GM21528 (cell line): ENCODE results near the gene PABPC1L2A.
"Not testable (repeated sequence)": the region's sequence is repeated elsewhere in the genome, so short reads cannot be mapped to it uniquely, and the experiment has no call there.

Source experiments
- ATAC-seq: cut with Tn5 transposase; IDR thresholded peaks from one replicate; pipeline ENCODE4 v1.9.1; 2021; ENCODE audit warnings: mild to moderate bottlenecking, moderate library complexity; ENCODE audit not compliant: unreplicated experiment, low FRiP score

The PABPC1L2A gene

DNA sequence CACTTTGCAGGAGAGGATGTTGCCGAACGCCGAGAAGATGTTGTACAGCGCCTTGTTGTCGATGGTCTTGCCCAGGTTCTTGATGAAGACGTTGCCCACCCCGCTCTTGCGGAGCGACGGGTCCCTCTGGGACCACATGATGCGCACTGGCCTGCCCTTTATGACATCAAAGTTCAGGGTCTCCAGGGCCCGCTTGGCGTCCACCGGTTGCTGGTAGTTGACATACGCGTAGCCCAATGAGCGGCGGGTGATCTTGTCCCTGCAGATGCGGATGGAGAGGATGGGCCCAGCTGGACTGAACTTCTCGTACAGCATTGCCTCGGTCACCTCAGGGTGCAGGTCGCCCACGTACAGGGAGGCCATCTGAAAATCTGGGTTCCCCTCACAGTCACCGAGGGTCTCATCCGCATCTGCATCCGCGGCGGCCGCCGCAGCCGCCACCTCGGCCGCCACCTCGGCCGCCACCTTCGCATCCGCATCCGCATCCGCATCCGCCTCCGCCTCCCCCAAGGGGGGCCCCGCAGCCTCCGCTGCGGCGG is at the start of gene PABPC1L2A:
PABPC1L2A (minus strand) TSS at position 489 of the 539 bp plus-strand sequence; CDS start at position 363, 126 bp downstream.
- not testable (repeated sequence) for ATAC-seq

DNA sequence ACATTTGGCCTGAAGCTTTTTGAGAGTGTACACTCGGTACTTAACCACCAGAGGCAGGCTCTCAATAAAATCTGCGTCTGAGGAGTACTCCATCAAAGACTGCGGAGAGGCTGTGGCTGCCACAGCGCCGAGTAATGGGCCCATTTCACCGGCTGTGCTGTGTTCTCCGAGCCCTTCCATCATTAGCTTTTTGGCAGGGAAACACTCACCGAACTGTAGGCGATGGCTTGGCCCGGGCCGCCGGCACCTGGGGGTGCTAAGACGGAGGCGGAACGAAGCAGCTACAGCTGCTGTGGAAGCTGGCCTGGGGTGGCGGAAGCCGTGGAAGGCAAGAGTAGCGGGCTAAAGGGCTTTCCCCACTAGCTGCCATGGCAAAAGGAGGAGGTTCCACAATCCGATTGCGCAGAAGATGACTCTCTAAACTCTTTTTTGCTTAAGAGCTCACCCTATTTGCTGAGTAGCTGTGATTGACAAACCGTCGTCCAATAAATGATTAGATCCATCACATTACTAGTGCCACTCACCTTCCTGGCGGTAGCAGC is 48.5 kb upstream of the PABPC1L2A start:
- no peak for ATAC-seq

DNA sequence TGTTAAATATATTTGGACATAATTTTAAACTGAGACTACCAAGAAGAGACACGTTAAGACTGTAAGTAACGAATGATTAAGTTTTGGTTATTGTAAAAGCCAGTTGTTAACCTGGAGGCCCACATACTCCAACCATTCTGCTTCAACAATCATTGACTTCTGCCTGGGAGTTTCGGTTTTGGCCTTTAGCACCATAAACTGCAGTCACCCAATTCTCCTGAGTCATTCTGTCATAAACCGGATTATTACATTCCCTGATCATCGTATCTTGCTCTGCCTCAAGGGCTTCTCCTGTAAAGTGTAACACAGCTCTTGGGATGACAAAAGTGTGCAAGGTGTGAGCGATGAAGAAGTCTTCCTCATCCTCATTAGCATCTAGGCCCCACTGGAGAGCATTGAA is 46.9 kb upstream of the PABPC1L2A start:
- no peak for ATAC-seq

DNA sequence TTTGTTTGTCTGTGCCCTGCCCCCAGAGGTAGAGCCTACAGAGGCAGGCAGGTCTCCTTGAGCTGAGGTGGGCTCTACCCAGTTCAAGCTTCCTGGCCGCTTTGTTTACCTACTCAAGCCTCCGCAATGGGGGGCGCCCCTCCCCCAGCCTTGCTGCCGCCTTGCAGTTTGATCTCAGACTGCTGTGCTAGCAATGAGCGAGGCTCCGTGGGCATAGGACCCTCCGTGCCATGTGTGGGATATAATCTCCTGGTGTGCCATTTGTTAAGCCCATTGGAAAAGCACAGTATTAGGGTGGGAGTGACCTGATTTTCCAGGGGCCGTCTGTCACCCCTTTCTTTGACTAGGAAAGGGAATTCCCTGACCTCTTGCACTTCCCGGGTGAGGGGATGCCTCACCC is 20.2 kb upstream of the PABPC1L2A start:
- not testable (repeated sequence) for ATAC-seq

DNA sequence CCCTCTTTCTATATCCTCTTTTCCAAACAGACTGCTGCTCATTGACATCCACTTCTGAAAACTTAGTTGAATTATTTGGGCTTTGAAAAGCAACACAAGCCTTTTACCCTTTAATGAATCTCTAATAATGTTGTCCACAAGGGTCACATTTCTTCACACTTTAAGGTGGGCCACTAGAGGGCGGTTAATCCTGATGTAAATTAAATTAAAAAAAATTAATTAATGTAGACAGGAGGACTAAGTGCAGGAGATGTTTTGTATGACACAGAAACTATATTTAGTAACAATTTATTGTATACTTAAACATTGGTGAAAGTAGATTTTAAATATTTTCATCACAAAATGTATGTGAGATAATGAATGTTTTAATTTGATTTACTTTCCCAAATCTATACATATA is 7.5 kb upstream of the PABPC1L2A start:
- ATAC-seq: not testable (repeated sequence)

DNA sequence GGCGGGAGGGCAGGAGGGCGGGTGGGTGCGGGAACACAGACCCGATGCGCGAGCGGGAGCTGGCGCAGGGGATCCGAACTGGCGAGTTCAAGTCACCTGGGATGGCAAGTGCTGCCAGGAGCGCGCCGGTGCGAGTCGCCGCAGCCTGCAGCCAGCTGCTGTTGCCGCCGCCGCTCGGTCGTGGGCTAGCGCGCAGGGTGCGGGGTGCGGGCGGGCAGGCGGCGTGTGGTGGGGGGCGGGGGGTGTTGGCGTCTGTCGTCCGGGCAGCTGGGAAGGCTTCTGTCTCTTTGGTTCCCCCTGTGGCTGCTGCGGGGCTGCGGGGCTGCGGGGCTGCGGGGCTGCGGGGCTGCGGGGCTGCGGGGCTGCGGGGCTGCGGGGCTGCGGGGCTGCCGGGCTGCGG is 572 bp upstream of the PABPC1L2A start:
- ATAC-seq: not testable (repeated sequence)

DNA sequence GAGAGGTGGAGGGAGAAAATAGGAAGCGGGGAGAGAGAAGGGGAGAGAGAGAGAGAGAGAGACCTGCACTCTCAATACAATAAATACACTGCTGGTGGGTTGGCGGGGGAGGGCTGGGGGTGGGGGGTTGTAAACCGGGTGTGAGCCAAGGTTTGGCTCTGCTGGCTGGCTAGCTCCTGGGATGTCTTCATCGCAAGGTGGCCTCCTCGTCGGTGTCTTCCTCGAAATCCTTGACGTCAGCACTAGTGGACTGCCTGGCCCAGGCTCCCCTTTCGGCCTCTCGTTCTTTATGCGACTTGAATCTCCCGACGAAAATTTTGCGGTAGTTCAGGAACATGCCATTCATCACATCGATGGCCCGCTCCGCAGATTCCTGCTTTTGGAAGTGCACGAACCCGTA is 715 bp downstream of the PABPC1L2A start:
- not testable (repeated sequence) for ATAC-seq

DNA sequence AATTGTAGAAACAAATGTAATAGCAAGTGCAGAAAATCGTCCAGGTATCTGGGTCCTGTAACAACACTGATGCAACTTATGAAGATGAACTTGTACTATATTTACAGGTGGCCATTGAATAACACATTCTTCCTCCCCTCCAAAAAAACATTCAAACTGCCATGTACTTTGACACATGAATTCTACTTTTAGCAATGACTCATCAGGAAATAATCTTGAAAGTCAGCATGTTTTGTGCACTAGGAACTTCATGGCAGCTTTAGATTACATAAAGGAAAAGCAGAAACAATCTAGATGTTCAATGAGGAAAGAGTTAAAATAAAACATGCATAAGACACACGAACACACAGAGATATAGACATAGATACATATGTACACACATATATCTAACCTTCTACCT is 2.5 kb downstream of the PABPC1L2A start:
- no peak for ATAC-seq

DNA sequence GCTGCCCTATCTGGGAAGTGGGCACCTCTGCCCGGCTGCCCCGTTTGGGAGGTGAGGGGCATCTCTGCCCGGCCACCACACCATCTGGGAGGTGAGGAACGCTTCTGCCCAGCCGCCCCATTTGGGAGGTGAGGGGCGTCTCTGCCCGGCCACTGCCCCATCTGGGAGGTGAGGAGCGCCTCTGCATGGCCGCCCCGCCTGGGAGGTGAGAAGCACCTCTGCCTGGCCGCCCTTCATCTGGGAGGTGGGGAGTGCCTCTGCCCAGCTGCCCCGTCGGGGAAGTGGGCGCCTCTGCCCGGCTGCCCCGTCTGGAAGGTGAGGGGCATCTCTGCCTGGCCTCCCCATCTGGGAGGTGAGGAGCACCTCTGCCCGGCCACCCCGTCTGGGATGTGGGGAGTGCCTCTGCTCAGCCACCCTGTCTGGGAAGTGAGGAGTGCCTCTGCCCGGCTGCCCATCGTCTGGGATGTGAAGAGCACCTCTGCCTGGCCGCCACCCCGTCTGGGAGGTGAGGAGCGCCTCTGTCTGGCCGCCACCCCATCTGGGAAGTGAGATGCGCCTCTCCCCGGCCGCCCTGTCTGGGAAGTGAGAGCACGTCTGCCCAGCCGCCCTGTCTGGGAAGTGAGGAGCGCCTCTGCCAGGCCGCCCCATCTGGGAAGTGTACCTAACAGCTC is 9.8 kb downstream of the PABPC1L2A start:
- no peak for ATAC-seq

DNA sequence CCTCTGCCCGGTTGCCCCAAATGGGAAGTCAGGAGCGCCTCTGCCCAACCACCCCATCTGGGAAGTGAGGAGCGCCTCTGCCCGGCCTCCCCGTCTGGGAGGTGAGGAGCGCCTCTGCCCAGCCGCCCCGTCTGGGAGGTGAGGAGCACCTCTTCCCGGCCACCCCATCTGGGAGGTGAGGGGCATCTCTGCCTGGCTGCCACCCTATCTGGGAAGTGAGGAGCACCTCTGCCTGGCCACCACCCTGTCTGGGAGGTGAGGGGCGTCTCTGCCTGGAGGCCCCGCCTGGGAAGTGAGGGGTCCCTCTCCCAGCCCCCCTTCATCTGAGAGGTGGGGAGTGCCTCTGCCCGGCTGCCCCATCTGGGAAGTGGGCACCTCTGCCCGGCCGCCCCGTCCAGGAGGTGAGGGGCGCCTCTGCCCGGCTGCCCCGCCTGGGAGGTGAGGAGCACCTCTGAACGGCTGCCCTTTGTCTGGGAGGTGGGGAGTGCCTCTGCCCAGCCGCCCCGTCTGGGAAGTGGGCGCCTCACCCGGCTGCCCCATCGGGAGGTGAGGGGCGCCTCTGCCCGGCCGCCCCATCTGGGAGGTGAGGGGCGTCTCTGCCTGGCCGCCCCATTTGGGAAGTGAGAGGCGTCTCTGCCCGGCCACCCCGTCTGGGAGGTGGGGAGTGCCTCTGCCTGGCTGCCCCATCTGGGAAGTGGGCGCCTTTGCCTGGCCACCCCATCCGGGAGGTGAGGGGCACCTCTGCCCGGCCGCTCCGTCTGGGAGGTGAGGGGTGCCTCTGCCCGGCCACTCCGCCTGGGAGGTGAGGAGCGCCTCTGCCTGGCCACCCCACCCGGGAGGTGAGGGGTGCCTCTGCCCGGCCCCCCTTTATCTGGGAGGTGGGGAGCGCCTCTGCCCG is 10.6 kb downstream of the PABPC1L2A start:
- no peak for ATAC-seq

DNA sequence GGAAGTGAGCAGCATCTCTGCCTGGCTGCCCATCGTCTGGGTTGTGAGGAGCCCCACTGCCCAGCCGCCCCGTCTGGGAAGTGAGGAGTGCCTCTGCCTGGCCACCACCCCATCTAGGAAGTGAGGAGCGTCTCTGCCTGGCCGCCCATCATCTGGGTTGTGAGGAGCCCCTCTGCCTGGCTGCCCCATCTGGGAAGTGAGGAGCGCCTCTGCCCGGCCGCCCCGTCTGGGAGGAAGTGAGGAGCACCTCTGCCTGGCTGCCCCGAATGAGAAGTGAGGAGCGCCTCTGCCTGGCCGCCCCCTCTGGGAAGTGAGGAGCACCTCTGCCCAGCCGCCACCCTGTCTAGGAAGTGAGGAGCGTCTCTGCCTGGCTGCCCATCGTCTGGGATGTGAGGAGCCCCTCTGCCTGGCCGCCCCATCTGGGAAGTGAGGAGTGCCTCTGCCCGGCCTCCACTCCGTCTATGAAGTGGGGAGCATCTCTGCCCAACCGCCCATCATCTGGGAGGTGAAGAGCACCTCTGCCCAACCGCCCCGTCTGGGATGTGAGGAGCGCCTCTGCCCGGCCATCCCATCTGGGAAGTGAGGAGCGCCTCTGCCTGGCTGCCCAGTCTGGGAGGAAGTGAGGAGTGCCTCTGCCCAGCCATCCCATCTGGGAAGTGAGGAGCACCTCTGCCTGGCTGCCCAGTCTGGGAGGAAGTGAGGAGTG is 11.4 kb downstream of the PABPC1L2A start:
- not testable (repeated sequence) for ATAC-seq

DNA sequence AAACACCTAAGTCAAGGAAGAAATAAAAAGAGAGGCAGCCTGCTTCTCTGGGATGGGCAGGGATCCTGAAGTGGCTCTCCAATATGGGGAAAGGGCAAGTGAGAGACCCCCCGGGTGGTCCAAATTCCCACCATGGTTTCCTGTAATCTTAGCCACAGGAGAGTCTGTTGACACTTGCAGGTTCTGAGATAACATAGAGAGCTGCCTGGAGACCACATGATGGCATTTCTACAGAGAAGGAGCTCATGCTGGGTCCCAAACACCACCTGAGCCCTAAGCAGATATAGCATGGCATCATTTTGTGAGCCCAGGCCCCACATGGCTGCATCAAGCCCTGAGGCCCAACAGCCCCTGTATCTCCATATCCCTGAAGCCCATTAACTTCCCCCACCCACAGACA is 50.4 kb downstream of the PABPC1L2A start:
- no peak for ATAC-seq
